GM12878 (cell line): ENCODE data around the gene MIAT. TPM values are rescaled to one million over a fixed set of nuclear protein-coding genes. Genes with fewer than 3 reads are reported as not detected.

Experiments
- ATF7 ChIP-seq: fragments of 450-650 bp; IDR thresholded peaks from 2 replicates; pipeline ENCODE4 v1.6.1; 2016; ENCODE audit warnings: low read depth, mild to moderate bottlenecking
- CREM ChIP-seq: IDR thresholded peaks from 2 replicates; pipeline ENCODE4 v1.6.1; 2014; ENCODE audit warnings: antibody characterized with exemption, low read depth
- ESRRA ChIP-seq: IDR thresholded peaks from 2 replicates; pipeline ENCODE4 v1.6.1; 2012; ENCODE audit warnings: mild to moderate bottlenecking, low read length, improper control_type of control experiment
- HDAC6 ChIP-seq: fragments of 200-600 bp; sonication (generic); IDR thresholded peaks from one replicate; pipeline ENCODE4 v1.8.0; 2017; ENCODE audit warnings: antibody characterized with exemption; ENCODE audit not compliant: unreplicated experiment
- HDGF ChIP-seq: fragments of 450-650 bp; IDR thresholded peaks from 2 replicates; pipeline ENCODE4 v1.6.1; 2016; ENCODE audit warnings: antibody characterized with exemption
- IRF4 ChIP-seq: IDR thresholded peaks from 2 replicates; pipeline ENCODE4 v1.6.1; 2011; ENCODE audit warnings: low read depth, low read length
- LARP7 ChIP-seq: fragments of 450-650 bp; IDR thresholded peaks from 2 replicates; pipeline ENCODE4 v1.6.1; 2017; ENCODE audit warnings: mild to moderate bottlenecking
- NFIC ChIP-seq: IDR thresholded peaks from 2 replicates; pipeline ENCODE4 v1.6.1; 2012; ENCODE audit warnings: low read depth, mild to moderate bottlenecking, inconsistent platforms, low read length, moderate library complexity
- NR2C2 ChIP-seq: IDR thresholded peaks from 2 replicates; pipeline ENCODE4 v1.6.1; 2011; ENCODE audit warnings: borderline replicate concordance, low read depth; ENCODE audit not compliant: control insufficient read depth, insufficient read length
- NRF1 ChIP-seq: conservative IDR thresholded peaks from 2 replicates; pipeline ENCODE4 v1.6.1; 2011; ENCODE audit warnings: mild to moderate bottlenecking, low read depth, low read length, improper control_type of control experiment
- RAD51 ChIP-seq: fragments of 450-650 bp; IDR thresholded peaks from 2 replicates; pipeline ENCODE4 v1.6.1; 2016; ENCODE audit warnings: moderate library complexity, mild to moderate bottlenecking, inconsistent platforms
- REST ChIP-seq: IDR thresholded peaks from 2 replicates; pipeline ENCODE4 v1.6.1; 2012; ENCODE audit warnings: mild to moderate bottlenecking, low read depth, low read length
- RUNX3 ChIP-seq: IDR thresholded peaks from 2 replicates; pipeline ENCODE4 v1.6.1; 2012; ENCODE audit warnings: low read length, inconsistent platforms
- SMARCA5 ChIP-seq: fragments of 450-650 bp; IDR thresholded peaks from 2 replicates; pipeline ENCODE4 v1.6.1; 2017; ENCODE audit warnings: mild to moderate bottlenecking
- SP1 ChIP-seq: IDR thresholded peaks from one replicate; pipeline ENCODE4 v1.6.1; 2011; ENCODE audit warnings: low read depth, low read length
- SREBF1 ChIP-seq: IDR thresholded peaks from 2 replicates; pipeline ENCODE4 v1.6.1; 2012; ENCODE audit warnings: mild to moderate bottlenecking, low read length
- STAT1 ChIP-seq: fragments of 450-650 bp; conservative IDR thresholded peaks from 2 replicates; pipeline ENCODE4 v1.6.1; 2014; ENCODE audit warnings: antibody characterized with exemption, mild to moderate bottlenecking
- SUZ12 ChIP-seq: fragments of 200-600 bp; sonication (generic); IDR thresholded peaks from one replicate; pipeline ENCODE4 v1.6.1; 2018; ENCODE audit warnings: antibody characterized with exemption, mild to moderate bottlenecking; ENCODE audit not compliant: unreplicated experiment
- TBL1XR1 ChIP-seq: IDR thresholded peaks from 2 replicates; pipeline ENCODE4 v1.6.1; 2012; ENCODE audit warnings: low read depth, low read length, improper control_type of control experiment
- TCF12 ChIP-seq: IDR thresholded peaks from 2 replicates; pipeline ENCODE4 v1.6.1; 2011; ENCODE audit warnings: low read depth, mild to moderate bottlenecking, low read length
- WRNIP1 ChIP-seq: IDR thresholded peaks from 2 replicates; pipeline ENCODE4 v1.6.1; 2011; ENCODE audit warnings: low read depth, low read length, improper control_type of control experiment, borderline replicate concordance
- ZBTB33 ChIP-seq: fragments of 450-650 bp; IDR thresholded peaks from 2 replicates; pipeline ENCODE4 v1.6.1; 2017; ENCODE audit warnings: mild to moderate bottlenecking
- ZNF217 ChIP-seq: fragments of 450-650 bp; IDR thresholded peaks from 2 replicates; pipeline ENCODE4 v1.6.1; 2017; ENCODE audit warnings: antibody characterized with exemption, mild to moderate bottlenecking
- ZSCAN29 ChIP-seq: fragments of 450-650 bp; IDR thresholded peaks from 2 replicates; pipeline ENCODE4 v1.6.1; 2017; ENCODE audit warnings: mild to moderate bottlenecking, moderate library complexity
- polyA plus RNA-seq, 11 experiments: library from polyadenylated mRNA; depleted of rRNA in 4 of 11; unstranded in 6 of 11; stranded (reverse) in 5 of 11; fragments of >200 nt; fragmentation: Nextera tagmentation in 4 of 11; fragmentation: Illumina TruSeq in 1 of 11; extraction: Ambion mirVana in 4 of 11; extraction: Trizol in 1 of 11; gene quantifications; 1 replicate in 1 of 11; 2 replicates in 10 of 11; pipeline versions ENCODE4 v1.2.1 to v1.2.3, GENCODE V29; 2011 to 2016; ENCODE audit warnings: inconsistent platforms in 2 of 11, missing spikeins in 2 of 11, low read depth in 1 of 11
- total RNA-seq, 4 experiments: library from RNA; depleted of rRNA in 3 of 4; stranded (reverse); fragments of >200 nt in 3 of 4; fragmentation: Illumina TruSeq in 1 of 4; extraction: Trizol in 1 of 4; gene quantifications; 2 replicates each; pipeline versions ENCODE4 v1.2.1 to v1.2.3, GENCODE V29; 2013 to 2021
- TF ChIP-seq, protein P1 (sequence below): fragments of 450-650 bp; IDR thresholded peaks from 2 replicates; pipeline ENCODE4 v1.6.1; 2017; ENCODE audit warnings: borderline replicate concordance
- TF ChIP-seq, protein P2 (sequence below): IDR thresholded peaks from 2 replicates; pipeline ENCODE4 v1.6.1; 2011; ENCODE audit warnings: low read depth, low read length, improper control_type of control experiment, borderline replicate concordance

The MIAT gene
- total and polyA plus RNA-seq, 10 of the 15 experiments (the other 5 are each of a cell fraction or from before 2014, with no cell fraction given) = 0.39 to 13.7 (median 4.6) TPM

DNA sequence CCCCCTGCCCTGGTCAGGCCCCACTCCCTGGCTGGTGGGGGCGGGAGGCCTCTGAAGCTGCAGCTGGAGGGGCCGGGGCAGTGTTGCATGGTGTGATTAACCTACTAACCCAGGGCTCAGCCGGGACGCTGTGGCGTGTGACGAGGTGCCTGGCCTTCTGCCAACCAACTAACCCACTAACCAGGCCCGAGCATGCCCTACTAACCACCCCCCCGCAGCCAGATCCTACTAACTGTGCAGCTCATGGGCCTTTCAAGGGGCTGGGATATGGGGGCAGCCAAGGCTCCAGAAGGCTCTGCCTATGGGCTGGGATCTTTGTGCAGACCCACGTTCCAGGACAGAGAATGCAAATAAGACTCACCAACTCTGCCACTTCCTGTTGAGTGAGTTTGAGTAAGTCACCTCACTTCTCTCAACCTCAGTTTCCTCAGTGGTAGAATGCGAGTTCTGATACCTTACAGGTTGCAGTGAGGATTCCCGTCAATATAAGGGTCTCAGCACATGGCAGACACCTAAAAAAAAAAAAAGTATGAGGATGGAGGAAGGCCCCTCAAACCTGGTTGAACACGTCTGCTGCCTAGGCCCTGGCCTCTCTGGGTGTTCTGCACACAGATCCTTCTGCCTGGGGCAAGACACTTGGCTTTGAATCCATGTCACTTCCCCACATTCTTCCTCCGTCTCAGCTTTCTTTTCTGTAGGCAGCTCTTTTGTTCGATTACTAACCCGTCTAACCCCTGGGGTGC is 14.1 kb downstream of the MIAT start (continued):
- no peak for TF ChIP-seq REST
- no peak for TF ChIP-seq ZNF217
- TF ChIP-seq ZBTB33 = no peak
- TF ChIP-seq LARP7 = no peak
- TF ChIP-seq IRF4 = no peak
- no peak for TF ChIP-seq SMARCA5
- TF ChIP-seq HDGF = no peak
- peak; percentile 8; the same call in 1 of the 2 replicates for TF ChIP-seq CREM
- no peak for TF ChIP-seq TBL1XR1
- no peak for TF ChIP-seq STAT1
- no peak for TF ChIP-seq WRNIP1
- TF ChIP-seq ESRRA = no peak
- no peak for TF ChIP-seq NRF1
- no peak for TF ChIP-seq ZSCAN29
- TF ChIP-seq HDAC6 = no peak
- no peak for TF ChIP-seq RAD51
- TF ChIP-seq NFIC = 0 out of 2 replicates have a peak, but pooled peaks have one; percentile 41
- no peak for TF ChIP-seq SP1
- TF ChIP-seq, protein P1, sequence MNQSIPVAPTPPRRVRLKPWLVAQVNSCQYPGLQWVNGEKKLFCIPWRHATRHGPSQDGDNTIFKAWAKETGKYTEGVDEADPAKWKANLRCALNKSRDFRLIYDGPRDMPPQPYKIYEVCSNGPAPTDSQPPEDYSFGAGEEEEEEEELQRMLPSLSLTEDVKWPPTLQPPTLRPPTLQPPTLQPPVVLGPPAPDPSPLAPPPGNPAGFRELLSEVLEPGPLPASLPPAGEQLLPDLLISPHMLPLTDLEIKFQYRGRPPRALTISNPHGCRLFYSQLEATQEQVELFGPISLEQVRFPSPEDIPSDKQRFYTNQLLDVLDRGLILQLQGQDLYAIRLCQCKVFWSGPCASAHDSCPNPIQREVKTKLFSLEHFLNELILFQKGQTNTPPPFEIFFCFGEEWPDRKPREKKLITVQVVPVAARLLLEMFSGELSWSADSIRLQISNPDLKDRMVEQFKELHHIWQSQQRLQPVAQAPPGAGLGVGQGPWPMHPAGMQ = no peak
- no peak for TF ChIP-seq SUZ12
- TF ChIP-seq, protein P2, sequence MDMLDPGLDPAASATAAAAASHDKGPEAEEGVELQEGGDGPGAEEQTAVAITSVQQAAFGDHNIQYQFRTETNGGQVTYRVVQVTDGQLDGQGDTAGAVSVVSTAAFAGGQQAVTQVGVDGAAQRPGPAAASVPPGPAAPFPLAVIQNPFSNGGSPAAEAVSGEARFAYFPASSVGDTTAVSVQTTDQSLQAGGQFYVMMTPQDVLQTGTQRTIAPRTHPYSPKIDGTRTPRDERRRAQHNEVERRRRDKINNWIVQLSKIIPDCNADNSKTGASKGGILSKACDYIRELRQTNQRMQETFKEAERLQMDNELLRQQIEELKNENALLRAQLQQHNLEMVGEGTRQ = no peak
- TF ChIP-seq RUNX3 = peak; percentile 69
- TF ChIP-seq NR2C2 = no peak
- TF ChIP-seq TCF12 = 0 out of 2 replicates have a peak, but pooled peaks have one; percentile 56
- no peak for TF ChIP-seq SREBF1
- TF ChIP-seq ATF7 = no peak
